Measurements from ENCODE around the gene DNM3. TPM values are rescaled to one million over a fixed set of nuclear protein-coding genes. Genes with fewer than 3 reads are reported as not detected.

Gene DNM3
- total and polyA plus RNA-seq, 9 of the 15 experiments (the other 6 are each of a cell fraction or from before 2014, with no cell fraction given) = 0.08 to 0.36 (median 0.22) TPM; not detected in 1

DNA sequence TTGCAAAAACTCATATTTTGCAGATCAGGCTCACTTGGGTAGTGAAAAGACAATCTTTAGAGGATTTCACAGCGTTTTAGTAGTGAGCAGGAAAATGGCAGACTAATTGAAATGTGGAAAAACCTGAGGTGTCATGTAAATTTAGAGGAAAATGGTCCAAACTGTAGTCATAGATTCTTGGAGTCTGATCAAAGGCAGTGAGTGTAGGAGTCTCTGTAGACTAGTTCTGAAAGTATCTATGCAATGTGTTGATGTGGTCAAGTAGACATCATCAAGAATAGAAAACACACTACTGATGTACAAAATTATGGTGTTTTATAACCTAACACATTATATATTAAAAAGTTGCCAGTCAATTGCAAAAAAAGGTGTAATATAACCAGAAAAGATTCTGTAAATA lies 436.0 kb downstream of the DNM3 start:
- in situ Hi-C loops (cut with MboI) = no loop called here
- no peaks in the 10 kb centered on the region for H4K20me1 ChIP-seq (replicated peaks; ENCODE audit: control insufficient read depth, insufficient read depth, low read length)
- WGBS (ENCODE audit: insufficient coverage, low coverage, missing lambda C conversion rate) = 0% methylated on average over 1 of the region's 1 CpG
- ChIA-PET CTCF (ENCODE audit: low intra/inter-chr PET ratio) (no interaction called here), POLR2A (no interaction called here)
- intact Hi-C loops (cut with micrococcal nuclease) = no loop called here
- H2AFZ ChIP-seq (ENCODE audit: low read depth, low read length) = no peak overlapping the region
- no peak overlapping the region for H3K4me3 ChIP-seq
- no peak overlapping the region for H3K4me2 ChIP-seq (ENCODE audit: insufficient read depth, low read length)
- no peaks in the 10 kb centered on the region for H3K27me3 ChIP-seq (ENCODE audit: control insufficient read depth in 2 of 2, insufficient read depth in 2 of 2, low read length in 2 of 2)
- H3K79me2 ChIP-seq (ENCODE audit: control insufficient read depth, insufficient read depth, low read length) = no peaks in the 10 kb centered on the region
- no peak for DNase-seq (ENCODE audit: extremely low read depth in 1 of 4, low spot score in 3 of 4)
- no peaks in the 10 kb centered on the region for H3K9me3 ChIP-seq (replicated peaks; ENCODE audit: control insufficient read depth, insufficient read depth, low read depth, low read length)
- H3K4me1 ChIP-seq (replicated peaks in 1 of 2; ENCODE audit: control insufficient read depth in 2 of 2, insufficient read depth in 2 of 2, low read length in 2 of 2) = no peaks in the 10 kb centered on the region
- H3K36me3 ChIP-seq (ENCODE audit: control insufficient read depth, insufficient read depth, low read length) = no peaks in the 10 kb centered on the region
- no TSS peak for BruUV-seq (replicated peaks)
- no peaks in the 10 kb centered on the region for H3K9me1 ChIP-seq (ENCODE audit: control insufficient read depth, insufficient read depth, low read length)
- no peak for TF ChIP-seq SMARCC2 (IDR thresholded peaks at IDR 0.05; ENCODE audit: low read depth)
- no peak for TF ChIP-seq STAT5A (IDR thresholded peaks at IDR 0.05; ENCODE audit: borderline replicate concordance, low read length)
- TF ChIP-seq ELF4 (CRISPR knock-in tag; IDR thresholded peaks at IDR 0.05) = no peak
- TF ChIP-seq, protein P1, sequence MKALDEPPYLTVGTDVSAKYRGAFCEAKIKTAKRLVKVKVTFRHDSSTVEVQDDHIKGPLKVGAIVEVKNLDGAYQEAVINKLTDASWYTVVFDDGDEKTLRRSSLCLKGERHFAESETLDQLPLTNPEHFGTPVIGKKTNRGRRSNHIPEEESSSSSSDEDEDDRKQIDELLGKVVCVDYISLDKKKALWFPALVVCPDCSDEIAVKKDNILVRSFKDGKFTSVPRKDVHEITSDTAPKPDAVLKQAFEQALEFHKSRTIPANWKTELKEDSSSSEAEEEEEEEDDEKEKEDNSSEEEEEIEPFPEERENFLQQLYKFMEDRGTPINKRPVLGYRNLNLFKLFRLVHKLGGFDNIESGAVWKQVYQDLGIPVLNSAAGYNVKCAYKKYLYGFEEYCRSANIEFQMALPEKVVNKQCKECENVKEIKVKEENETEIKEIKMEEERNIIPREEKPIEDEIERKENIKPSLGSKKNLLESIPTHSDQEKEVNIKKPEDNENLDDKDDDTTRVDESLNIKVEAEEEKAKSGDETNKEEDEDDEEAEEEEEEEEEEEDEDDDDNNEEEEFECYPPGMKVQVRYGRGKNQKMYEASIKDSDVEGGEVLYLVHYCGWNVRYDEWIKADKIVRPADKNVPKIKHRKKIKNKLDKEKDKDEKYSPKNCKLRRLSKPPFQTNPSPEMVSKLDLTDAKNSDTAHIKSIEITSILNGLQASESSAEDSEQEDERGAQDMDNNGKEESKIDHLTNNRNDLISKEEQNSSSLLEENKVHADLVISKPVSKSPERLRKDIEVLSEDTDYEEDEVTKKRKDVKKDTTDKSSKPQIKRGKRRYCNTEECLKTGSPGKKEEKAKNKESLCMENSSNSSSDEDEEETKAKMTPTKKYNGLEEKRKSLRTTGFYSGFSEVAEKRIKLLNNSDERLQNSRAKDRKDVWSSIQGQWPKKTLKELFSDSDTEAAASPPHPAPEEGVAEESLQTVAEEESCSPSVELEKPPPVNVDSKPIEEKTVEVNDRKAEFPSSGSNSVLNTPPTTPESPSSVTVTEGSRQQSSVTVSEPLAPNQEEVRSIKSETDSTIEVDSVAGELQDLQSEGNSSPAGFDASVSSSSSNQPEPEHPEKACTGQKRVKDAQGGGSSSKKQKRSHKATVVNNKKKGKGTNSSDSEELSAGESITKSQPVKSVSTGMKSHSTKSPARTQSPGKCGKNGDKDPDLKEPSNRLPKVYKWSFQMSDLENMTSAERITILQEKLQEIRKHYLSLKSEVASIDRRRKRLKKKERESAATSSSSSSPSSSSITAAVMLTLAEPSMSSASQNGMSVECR (CRISPR knock-in tag; IDR thresholded peaks at IDR 0.05) = no peak
- TF ChIP-seq PML (IDR thresholded peaks at IDR 0.05; ENCODE audit: low read length) = no peak
- TF ChIP-seq, protein P2, sequence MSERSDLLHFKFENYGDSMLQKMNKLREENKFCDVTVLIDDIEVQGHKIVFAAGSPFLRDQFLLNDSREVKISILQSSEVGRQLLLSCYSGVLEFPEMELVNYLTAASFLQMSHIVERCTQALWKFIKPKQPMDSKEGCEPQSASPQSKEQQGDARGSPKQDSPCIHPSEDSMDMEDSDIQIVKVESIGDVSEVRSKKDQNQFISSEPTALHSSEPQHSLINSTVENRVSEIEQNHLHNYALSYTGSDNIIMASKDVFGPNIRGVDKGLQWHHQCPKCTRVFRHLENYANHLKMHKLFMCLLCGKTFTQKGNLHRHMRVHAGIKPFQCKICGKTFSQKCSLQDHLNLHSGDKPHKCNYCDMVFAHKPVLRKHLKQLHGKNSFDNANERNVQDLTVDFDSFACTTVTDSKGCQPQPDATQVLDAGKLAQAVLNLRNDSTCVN (CRISPR knock-in tag; IDR thresholded peaks at IDR 0.05) = no peak
- TF ChIP-seq ELF2 (CRISPR knock-in tag; IDR thresholded peaks at IDR 0.05) = no peak
- TF ChIP-seq KAT7 (CRISPR knock-in tag; IDR thresholded peaks at IDR 0.05; ENCODE audit: borderline replicate concordance) = no peak
- TF ChIP-seq MYBL2 (IDR thresholded peaks at IDR 0.05; ENCODE audit: low read depth) = no peak
- no peak for TF ChIP-seq MYBL2 (CRISPR knock-in tag; IDR thresholded peaks at IDR 0.05; ENCODE audit: borderline replicate concordance)
- TF ChIP-seq, protein P3, sequence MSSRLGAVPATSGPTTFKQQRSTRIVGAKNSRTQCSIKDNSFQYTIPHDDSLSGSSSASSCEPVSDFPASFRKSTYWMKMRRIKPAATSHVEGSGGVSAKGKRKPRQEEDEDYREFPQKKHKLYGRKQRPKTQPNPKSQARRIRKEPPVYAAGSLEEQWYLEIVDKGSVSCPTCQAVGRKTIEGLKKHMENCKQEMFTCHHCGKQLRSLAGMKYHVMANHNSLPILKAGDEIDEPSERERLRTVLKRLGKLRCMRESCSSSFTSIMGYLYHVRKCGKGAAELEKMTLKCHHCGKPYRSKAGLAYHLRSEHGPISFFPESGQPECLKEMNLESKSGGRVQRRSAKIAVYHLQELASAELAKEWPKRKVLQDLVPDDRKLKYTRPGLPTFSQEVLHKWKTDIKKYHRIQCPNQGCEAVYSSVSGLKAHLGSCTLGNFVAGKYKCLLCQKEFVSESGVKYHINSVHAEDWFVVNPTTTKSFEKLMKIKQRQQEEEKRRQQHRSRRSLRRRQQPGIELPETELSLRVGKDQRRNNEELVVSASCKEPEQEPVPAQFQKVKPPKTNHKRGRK (tag; IDR thresholded peaks at IDR 0.05) = no peak
- TF ChIP-seq, protein P4, sequence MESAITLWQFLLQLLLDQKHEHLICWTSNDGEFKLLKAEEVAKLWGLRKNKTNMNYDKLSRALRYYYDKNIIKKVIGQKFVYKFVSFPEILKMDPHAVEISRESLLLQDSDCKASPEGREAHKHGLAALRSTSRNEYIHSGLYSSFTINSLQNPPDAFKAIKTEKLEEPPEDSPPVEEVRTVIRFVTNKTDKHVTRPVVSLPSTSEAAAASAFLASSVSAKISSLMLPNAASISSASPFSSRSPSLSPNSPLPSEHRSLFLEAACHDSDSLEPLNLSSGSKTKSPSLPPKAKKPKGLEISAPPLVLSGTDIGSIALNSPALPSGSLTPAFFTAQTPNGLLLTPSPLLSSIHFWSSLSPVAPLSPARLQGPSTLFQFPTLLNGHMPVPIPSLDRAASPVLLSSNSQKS (CRISPR knock-in tag; IDR thresholded peaks at IDR 0.05) = no peak
- no peak for TF ChIP-seq NR3C1 (CRISPR knock-in tag; IDR thresholded peaks at IDR 0.05)
- TF ChIP-seq CC2D1A (IDR thresholded peaks at IDR 0.05) = no peak
- TF ChIP-seq PPARD (CRISPR knock-in tag; IDR thresholded peaks at IDR 0.05) = no peak
- TF ChIP-seq ZNF347 (CRISPR knock-in tag; IDR thresholded peaks at IDR 0.05; ENCODE audit: low read depth) = no peak
- H3K27ac ChIP-seq (ENCODE audit: extremely low read depth, low read depth, low read length) = no peak overlapping the region
- no peak for ATAC-seq
- no peak overlapping the region for H3K9ac ChIP-seq (ENCODE audit: insufficient read depth in 1 of 2, low read depth in 2 of 2, low read length in 2 of 2)
- FAIRE-seq = no peak
